GM23338 (cell line): Measurements from ENCODE around the gene LRCH4. TPM values are rescaled to one million over a fixed set of nuclear protein-coding genes. Genes with fewer than 3 reads are reported as not detected.
"Not testable (repeated sequence)": the region's sequence is repeated elsewhere in the genome, so short reads cannot be mapped to it uniquely, and the experiment has no call there.

ENCODE experiments used
- ATAC-seq: fragments of 200-7000 bp; cut with Tn5 transposase; 3 replicates; pipeline ENCODE4 v1.9.1; 2020
- DNase-seq: peaks from one replicate; pipeline ENCODE4 v3.0.0-alpha.2; 2015; ENCODE audit warnings: low spot score
- H2AFZ ChIP-seq: fragments of 200-600 bp; sonication (generic); 2 replicates; pipeline ENCODE4 v1.8.0; 2016; ENCODE audit warnings: antibody characterized with exemption, mild to moderate bottlenecking, moderate library complexity
- H3F3A ChIP-seq: fragments of 200-600 bp; sonication (generic); replicated peaks from 2 replicates; pipeline ENCODE4 v1.8.0; 2017; ENCODE audit warnings: antibody characterized with exemption, mixed run types, low read depth
- H3K27ac ChIP-seq: fragments of 200-600 bp; sonication (generic); 2 replicates; pipeline ENCODE4 v1.6.1; 2016; ENCODE audit warnings: low read depth
- H3K27me3 ChIP-seq: fragments of 200-600 bp; sonication (generic); 2 replicates; pipeline ENCODE4 v1.8.0; 2016; ENCODE audit warnings: mild to moderate bottlenecking, mixed run types, moderate library complexity; ENCODE audit not compliant: insufficient read depth
- H3K36me3 ChIP-seq: fragments of 200-600 bp; sonication (generic); 2 replicates; pipeline ENCODE4 v1.8.0; 2016; ENCODE audit warnings: mild to moderate bottlenecking; ENCODE audit not compliant: insufficient read depth
- H3K4me1 ChIP-seq: fragments of 200-600 bp; sonication (generic); 2 replicates; pipeline ENCODE4 v1.8.0; 2016; ENCODE audit warnings: mild to moderate bottlenecking, moderate library complexity; ENCODE audit not compliant: insufficient read depth
- H3K4me2 ChIP-seq: fragments of 200-600 bp; sonication (generic); 2 replicates; pipeline ENCODE4 v1.7.1; 2017; ENCODE audit warnings: mixed run types
- H3K4me3 ChIP-seq: fragments of 200-600 bp; sonication (generic); 2 replicates; pipeline ENCODE4 v1.6.1; 2016; ENCODE audit warnings: mixed run types
- H3K79me2 ChIP-seq: fragments of 200-600 bp; sonication (generic); replicated peaks from 2 replicates; pipeline ENCODE4 v1.8.0; 2017; ENCODE audit warnings: mild to moderate bottlenecking; ENCODE audit not compliant: insufficient read depth
- H3K9me2 ChIP-seq: fragments of 200-600 bp; sonication (generic); 2 replicates; pipeline ENCODE4 v1.8.0; 2017; ENCODE audit not compliant: insufficient read depth
- H4K20me1 ChIP-seq: fragments of 200-600 bp; sonication (generic); replicated peaks from 2 replicates; pipeline ENCODE4 v1.8.0; 2017; ENCODE audit warnings: mild to moderate bottlenecking; ENCODE audit not compliant: insufficient read depth
- H3K27ac Mint-ChIP-seq: 2 replicates; pipeline ENCODE4 v1.8.0; 2020; ENCODE audit warnings: inconsistent platforms, mild to moderate bottlenecking, moderate library complexity, mixed read lengths
- H3K27me3 Mint-ChIP-seq: 3 replicates; pipeline ENCODE4 v1.8.0; 2022; ENCODE audit warnings: low read depth, mild to moderate bottlenecking, moderate library complexity, mixed read lengths, inconsistent platforms; ENCODE audit not compliant: insufficient read depth, poor library complexity
- H3K36me3 Mint-ChIP-seq: 3 replicates; pipeline ENCODE4 v1.8.0; 2021; ENCODE audit warnings: low read depth, mild to moderate bottlenecking, inconsistent platforms, moderate library complexity, mixed read lengths
- H3K4me1 Mint-ChIP-seq: 3 replicates; pipeline ENCODE4 v1.8.0; 2020; ENCODE audit warnings: mild to moderate bottlenecking, inconsistent platforms, mixed read lengths
- H3K4me3 Mint-ChIP-seq: 3 replicates; pipeline ENCODE4 v1.8.0; 2021; ENCODE audit warnings: moderate library complexity, mild to moderate bottlenecking, inconsistent platforms, mixed read lengths
- H3K9me3 Mint-ChIP-seq: 3 replicates; pipeline ENCODE4 v1.8.0; 2020; ENCODE audit warnings: moderate library complexity, mild to moderate bottlenecking, inconsistent platforms, mixed read lengths
- EZH2phosphoT487 ChIP-seq: fragments of 200-600 bp; sonication (generic); IDR thresholded peaks from one replicate; pipeline ENCODE4 v1.8.1; 2018; ENCODE audit warnings: antibody characterized with exemption; ENCODE audit not compliant: unreplicated experiment
- JUNB ChIP-seq: IDR thresholded peaks from one replicate; pipeline ENCODE4 v1.6.1; 2016; ENCODE audit warnings: antibody characterized with exemption; ENCODE audit not compliant: unreplicated experiment
- NANOG ChIP-seq: IDR thresholded peaks from 2 replicates; pipeline ENCODE4 v1.6.1; 2016; ENCODE audit warnings: antibody characterized with exemption, borderline replicate concordance
- STAT1 ChIP-seq: IDR thresholded peaks from one replicate; pipeline ENCODE4 v1.6.1; 2016; ENCODE audit warnings: antibody characterized with exemption; ENCODE audit not compliant: unreplicated experiment
- ZNF114 ChIP-seq: fragments of 250-450 bp; sonication (Bioruptor Pico); IDR thresholded peaks from 2 replicates; pipeline ENCODE4 v1.5.0; 2020; ENCODE audit warnings: mild to moderate bottlenecking, moderate library complexity
- polyA plus RNA-seq: library from polyadenylated mRNA; unstranded; fragments of >200 nt; fragmentation: Nextera tagmentation; extraction: Ambion mirVana; gene quantifications from 2 replicates; pipeline ENCODE4 v1.2.1, GENCODE V29; 2016
- total RNA-seq: library from RNA; depleted of rRNA; stranded (reverse); fragments of >200 nt; shearing (Covaris generic); gene quantifications from 2 replicates; pipeline ENCODE4 v1.2.3, GENCODE V29; 2014
- TF ChIP-seq, protein P1 (sequence below), 2 experiments: fragments of 200-600 bp in 1 of 2; sonication (generic) in 1 of 2; conservative IDR thresholded peaks; 2 replicates each; pipeline versions ENCODE4 v1.5.1 to v1.6.1; 2016 to 2017; ENCODE audit warnings: antibody characterized with exemption in 2 of 2, low read depth in 2 of 2, mild to moderate bottlenecking in 2 of 2, moderate library complexity in 1 of 2
- TF ChIP-seq, protein P2 (sequence below): fragments of 250-450 bp; sonication (Bioruptor Pico); IDR thresholded peaks from 2 replicates; pipeline ENCODE4 v1.5.0; 2020; ENCODE audit warnings: mild to moderate bottlenecking, moderate library complexity

The LRCH4 gene
- total and polyA plus RNA-seq, 2 experiments from 2014 or later, result 21.4 to 51.0 TPM

DNA sequence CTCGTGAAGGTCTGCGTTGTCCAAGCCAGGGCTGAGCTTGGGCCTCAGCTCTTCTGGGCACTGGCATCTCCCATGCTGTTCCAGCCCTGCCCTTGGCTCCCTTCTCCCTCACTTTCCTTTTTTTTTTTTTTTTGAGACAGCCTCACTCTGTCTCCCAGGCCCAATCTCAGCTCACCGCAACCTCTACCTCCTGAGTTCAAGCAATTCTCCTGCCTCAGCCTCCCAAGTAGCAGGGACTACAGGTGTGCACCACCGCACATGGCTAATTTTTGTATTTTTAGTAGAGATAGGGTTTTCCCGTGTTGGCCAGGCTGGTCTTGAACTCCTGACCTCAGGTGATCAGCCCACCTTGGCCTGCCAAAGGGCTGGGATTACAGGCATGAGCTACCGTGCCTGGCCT, 21.5 kb downstream of the LRCH4 start:
- not testable (repeated sequence) for H2AFZ ChIP-seq, H3F3A ChIP-seq, H3K36me3 Mint-ChIP-seq, H3K4me2 ChIP-seq, H4K20me1 ChIP-seq, H3K9me2 ChIP-seq, H3K4me3 ChIP-seq, ATAC-seq, H3K27me3 ChIP-seq, H3K36me3 ChIP-seq, H3K27ac ChIP-seq, H3K79me2 ChIP-seq, H3K4me3 Mint-ChIP-seq, H3K27ac Mint-ChIP-seq, DNase-seq, H3K9me3 Mint-ChIP-seq
- Mint-ChIP-seq H3K4me1 (peaks cover 29% of the 10 kb centered on the region), H3K27me3 (peaks cover 21% of the 10 kb centered on the region)
- peaks cover 13% of the 10 kb centered on the region for H3K4me1 ChIP-seq

DNA sequence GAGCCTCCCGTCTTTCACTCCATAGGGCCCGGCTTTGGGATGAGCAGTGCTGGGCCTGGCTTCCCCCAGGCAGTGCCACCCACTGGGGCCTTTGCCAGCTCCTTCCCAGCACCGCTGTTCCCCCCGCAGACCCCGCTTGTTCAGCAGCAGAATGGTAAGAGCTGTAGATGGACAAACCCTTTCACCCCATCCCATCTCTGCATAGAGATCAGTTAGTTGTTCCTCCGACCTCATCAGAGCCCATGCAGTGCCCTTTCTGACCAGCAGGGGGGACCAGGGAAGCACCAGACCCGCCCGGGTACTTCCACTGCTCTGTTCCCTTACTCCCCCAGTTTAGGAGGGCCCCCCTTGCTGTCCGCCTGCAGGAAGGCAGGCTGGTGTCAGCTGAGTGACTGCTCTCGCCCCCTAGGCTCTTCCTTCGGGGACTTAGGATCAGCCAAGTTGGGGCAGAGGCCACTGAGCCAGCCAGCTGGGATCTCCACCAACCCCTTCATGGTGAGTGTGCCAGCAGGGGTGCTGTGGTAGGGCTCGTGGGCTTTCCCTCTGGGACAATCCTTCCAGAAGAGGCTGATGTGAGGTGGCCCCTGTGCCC, 22.0 kb downstream of the LRCH4 start:
- no peak overlapping the region for H3K4me3 ChIP-seq
- no peak overlapping the region for H3K27ac ChIP-seq
- 0 out of 2 replicates have a peak, but pooled peaks cover 2% of the 10 kb centered on the region for H4K20me1 ChIP-seq
- peak; percentile 74 for ATAC-seq
- H3K79me2 ChIP-seq, result no peaks in the 10 kb centered on the region
- H3F3A ChIP-seq, result 0 out of 2 replicates have a peak, but pooled peaks cover 5% of the 10 kb centered on the region
- H3K9me3 Mint-ChIP-seq, result no peaks in the 10 kb centered on the region
- H3K9me2 ChIP-seq, result no peaks in the 10 kb centered on the region
- no peak overlapping the region for H2AFZ ChIP-seq
- peaks cover 4% of the 10 kb centered on the region for H3K36me3 Mint-ChIP-seq
- H3K27me3 ChIP-seq, result 0 out of 2 replicates have a peak, but pooled peaks cover 2% of the 10 kb centered on the region
- peaks cover 9% of the 10 kb centered on the region; the same call in 1 of the 2 replicates for H3K4me1 ChIP-seq
- no peak overlapping the region; the same call in 2 of the 3 replicates for H3K4me3 Mint-ChIP-seq
- peak; percentile 96 for DNase-seq
- TF ChIP-seq, protein P1, sequence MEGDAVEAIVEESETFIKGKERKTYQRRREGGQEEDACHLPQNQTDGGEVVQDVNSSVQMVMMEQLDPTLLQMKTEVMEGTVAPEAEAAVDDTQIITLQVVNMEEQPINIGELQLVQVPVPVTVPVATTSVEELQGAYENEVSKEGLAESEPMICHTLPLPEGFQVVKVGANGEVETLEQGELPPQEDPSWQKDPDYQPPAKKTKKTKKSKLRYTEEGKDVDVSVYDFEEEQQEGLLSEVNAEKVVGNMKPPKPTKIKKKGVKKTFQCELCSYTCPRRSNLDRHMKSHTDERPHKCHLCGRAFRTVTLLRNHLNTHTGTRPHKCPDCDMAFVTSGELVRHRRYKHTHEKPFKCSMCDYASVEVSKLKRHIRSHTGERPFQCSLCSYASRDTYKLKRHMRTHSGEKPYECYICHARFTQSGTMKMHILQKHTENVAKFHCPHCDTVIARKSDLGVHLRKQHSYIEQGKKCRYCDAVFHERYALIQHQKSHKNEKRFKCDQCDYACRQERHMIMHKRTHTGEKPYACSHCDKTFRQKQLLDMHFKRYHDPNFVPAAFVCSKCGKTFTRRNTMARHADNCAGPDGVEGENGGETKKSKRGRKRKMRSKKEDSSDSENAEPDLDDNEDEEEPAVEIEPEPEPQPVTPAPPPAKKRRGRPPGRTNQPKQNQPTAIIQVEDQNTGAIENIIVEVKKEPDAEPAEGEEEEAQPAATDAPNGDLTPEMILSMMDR (conservative IDR thresholded peaks at IDR 0.05; ENCODE audit: low read depth in 2 of 2), result peak; percentile 93 to 94
- no peak for TF ChIP-seq JUNB
- H3K27ac Mint-ChIP-seq, result no peak overlapping the region
- H3K4me2 ChIP-seq, result no peak overlapping the region
- H3K27me3 Mint-ChIP-seq, result peaks cover 16% of the 10 kb centered on the region
- H3K36me3 ChIP-seq, result no peaks in the 10 kb centered on the region
- H3K4me1 Mint-ChIP-seq, result peaks cover 24% of the 10 kb centered on the region

DNA sequence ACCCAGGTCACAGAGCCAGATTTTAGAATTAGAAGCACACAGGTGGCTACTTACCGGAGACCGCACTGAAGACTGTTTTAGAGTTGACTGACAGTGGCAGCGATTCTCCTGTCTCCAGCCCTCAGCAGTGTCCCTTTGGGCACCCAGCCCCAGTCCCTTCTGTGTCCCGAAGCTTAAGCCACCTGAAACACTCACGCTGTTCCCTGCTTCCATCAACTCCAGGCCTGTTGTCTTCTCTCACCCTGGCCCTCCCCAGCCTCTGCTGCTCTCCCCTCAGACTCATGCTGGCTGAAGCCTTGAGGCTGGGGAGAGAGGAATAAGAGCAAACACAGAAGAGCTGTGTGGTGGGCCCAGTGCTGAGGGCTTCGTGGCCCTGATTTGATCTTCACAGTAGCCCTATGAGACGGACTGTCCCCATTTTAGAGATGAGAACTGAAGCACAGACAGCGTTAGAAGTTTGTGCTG, 22.8 kb downstream of the LRCH4 start:
- H3K4me1 ChIP-seq, result peaks cover 7% of the 10 kb centered on the region; the same call in 1 of the 2 replicates
- H3K4me3 ChIP-seq, result no peak overlapping the region
- no peaks in the 10 kb centered on the region for H3K27me3 ChIP-seq
- H3K27me3 Mint-ChIP-seq, result peaks cover 14% of the 10 kb centered on the region
- no peak overlapping the region; the same call in 2 of the 3 replicates for H3K4me3 Mint-ChIP-seq
- DNase-seq (no peak), ATAC-seq (no peak)
- no peaks in the 10 kb centered on the region for H3K9me2 ChIP-seq
- H3K36me3 Mint-ChIP-seq, result peaks cover 4% of the 10 kb centered on the region; the same call in 2 of the 3 replicates
- H3K9me3 Mint-ChIP-seq, result no peaks in the 10 kb centered on the region
- H3K4me1 Mint-ChIP-seq, result peaks cover 19% of the 10 kb centered on the region
- H3K27ac ChIP-seq, result no peak overlapping the region
- H3K36me3 ChIP-seq, result no peaks in the 10 kb centered on the region
- H3K4me2 ChIP-seq, result no peak overlapping the region
- H3K27ac Mint-ChIP-seq, result no peak overlapping the region
- 0 out of 2 replicates have a peak, but pooled peaks cover 2% of the 10 kb centered on the region for H4K20me1 ChIP-seq
- 0 out of 2 replicates have a peak, but pooled peaks cover 4% of the 10 kb centered on the region for H3F3A ChIP-seq
- H2AFZ ChIP-seq, result no peak overlapping the region
- no peaks in the 10 kb centered on the region for H3K79me2 ChIP-seq
- TF ChIP-seq, protein P2, sequence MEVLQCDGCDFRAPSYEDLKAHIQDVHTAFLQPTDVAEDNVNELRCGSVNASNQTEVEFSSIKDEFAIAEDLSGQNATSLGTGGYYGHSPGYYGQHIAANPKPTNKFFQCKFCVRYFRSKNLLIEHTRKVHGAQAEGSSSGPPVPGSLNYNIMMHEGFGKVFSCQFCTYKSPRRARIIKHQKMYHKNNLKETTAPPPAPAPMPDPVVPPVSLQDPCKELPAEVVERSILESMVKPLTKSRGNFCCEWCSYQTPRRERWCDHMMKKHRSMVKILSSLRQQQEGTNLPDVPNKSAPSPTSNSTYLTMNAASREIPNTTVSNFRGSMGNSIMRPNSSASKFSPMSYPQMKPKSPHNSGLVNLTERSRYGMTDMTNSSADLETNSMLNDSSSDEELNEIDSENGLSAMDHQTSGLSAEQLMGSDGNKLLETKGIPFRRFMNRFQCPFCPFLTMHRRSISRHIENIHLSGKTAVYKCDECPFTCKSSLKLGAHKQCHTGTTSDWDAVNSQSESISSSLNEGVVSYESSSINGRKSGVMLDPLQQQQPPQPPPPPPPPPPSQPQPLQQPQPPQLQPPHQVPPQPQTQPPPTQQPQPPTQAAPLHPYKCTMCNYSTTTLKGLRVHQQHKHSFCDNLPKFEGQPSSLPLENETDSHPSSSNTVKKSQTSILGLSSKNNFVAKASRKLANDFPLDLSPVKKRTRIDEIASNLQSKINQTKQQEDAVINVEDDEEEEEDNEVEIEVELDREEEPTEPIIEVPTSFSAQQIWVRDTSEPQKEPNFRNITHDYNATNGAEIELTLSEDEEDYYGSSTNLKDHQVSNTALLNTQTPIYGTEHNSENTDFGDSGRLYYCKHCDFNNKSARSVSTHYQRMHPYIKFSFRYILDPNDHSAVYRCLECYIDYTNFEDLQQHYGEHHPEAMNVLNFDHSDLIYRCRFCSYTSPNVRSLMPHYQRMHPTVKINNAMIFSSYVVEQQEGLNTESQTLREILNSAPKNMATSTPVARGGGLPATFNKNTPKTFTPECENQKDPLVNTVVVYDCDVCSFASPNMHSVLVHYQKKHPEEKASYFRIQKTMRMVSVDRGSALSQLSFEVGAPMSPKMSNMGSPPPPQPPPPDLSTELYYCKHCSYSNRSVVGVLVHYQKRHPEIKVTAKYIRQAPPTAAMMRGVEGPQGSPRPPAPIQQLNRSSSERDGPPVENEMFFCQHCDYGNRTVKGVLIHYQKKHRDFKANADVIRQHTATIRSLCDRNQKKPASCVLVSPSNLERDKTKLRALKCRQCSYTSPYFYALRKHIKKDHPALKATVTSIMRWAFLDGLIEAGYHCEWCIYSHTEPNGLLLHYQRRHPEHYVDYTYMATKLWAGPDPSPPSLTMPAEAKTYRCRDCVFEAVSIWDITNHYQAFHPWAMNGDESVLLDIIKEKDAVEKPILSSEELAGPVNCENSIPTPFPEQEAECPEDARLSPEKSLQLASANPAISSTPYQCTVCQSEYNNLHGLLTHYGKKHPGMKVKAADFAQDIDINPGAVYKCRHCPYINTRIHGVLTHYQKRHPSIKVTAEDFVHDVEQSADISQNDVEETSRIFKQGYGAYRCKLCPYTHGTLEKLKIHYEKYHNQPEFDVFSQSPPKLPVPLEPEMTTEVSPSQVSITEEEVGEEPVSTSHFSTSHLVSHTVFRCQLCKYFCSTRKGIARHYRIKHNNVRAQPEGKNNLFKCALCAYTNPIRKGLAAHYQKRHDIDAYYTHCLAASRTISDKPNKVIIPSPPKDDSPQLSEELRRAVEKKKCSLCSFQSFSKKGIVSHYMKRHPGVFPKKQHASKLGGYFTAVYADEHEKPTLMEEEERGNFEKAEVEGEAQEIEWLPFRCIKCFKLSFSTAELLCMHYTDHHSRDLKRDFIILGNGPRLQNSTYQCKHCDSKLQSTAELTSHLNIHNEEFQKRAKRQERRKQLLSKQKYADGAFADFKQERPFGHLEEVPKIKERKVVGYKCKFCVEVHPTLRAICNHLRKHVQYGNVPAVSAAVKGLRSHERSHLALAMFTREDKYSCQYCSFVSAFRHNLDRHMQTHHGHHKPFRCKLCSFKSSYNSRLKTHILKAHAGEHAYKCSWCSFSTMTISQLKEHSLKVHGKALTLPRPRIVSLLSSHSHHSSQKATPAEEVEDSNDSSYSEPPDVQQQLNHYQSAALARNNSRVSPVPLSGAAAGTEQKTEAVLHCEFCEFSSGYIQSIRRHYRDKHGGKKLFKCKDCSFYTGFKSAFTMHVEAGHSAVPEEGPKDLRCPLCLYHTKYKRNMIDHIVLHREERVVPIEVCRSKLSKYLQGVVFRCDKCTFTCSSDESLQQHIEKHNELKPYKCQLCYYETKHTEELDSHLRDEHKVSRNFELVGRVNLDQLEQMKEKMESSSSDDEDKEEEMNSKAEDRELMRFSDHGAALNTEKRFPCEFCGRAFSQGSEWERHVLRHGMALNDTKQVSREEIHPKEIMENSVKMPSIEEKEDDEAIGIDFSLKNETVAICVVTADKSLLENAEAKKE, result no peak
- TF ChIP-seq EZH2phosphoT487, result no peak
- TF ChIP-seq NANOG, result no peak
- TF ChIP-seq ZNF114 (CRISPR knock-in tag), result no peak
- no peak for TF ChIP-seq STAT1
